GM19395 (cell line): ENCODE data around the gene SYCE3.

Source experiments
- ATAC-seq: cut with Tn5 transposase; IDR thresholded peaks from one replicate; pipeline ENCODE4 v1.9.1; 2021; ENCODE audit warnings: mild to moderate bottlenecking, moderate library complexity; ENCODE audit not compliant: unreplicated experiment

SYCE3 gene

GRCh38 chr22:50600967-50601668 is 38.4 kb upstream of the SYCE3 start:
- ATAC-seq, result no peak

GRCh38 chr22:50600538-50600937 is 37.8 kb upstream of the SYCE3 start, which contains the start of gene MAPK8IP2:
Gene MAPK8IP2 (plus strand): TSS chr22:50600793. CDS start chr22:50600819, 26 bp downstream.
- ATAC-seq, result no peak

GRCh38 chr22:50599816-50600455 is 37.2 kb upstream of the SYCE3 start:
- no peak for ATAC-seq

GRCh38 chr22:50597097-50597496 is 34.4 kb upstream of the SYCE3 start:
- no peak for ATAC-seq

- no peak for ATAC-seq
These were observed 32.5 kb upstream of the SYCE3 start for GRCh38 chr22:50595189-50595588.

- no peak for ATAC-seq
These were observed 24.7 kb upstream of the SYCE3 start for GRCh38 chr22:50587407-50587806.

- no peak for ATAC-seq
These were observed 23.7 kb upstream of the SYCE3 start for GRCh38 chr22:50586416-50586815.

GRCh38 chr22:50585781-50586180 is 23.1 kb upstream of the SYCE3 start:
- no peak for ATAC-seq

- ATAC-seq, result no peak
These were observed 22.5 kb upstream of the SYCE3 start for GRCh38 chr22:50585238-50585637.

GRCh38 chr22:50584106-50585096 is 21.7 kb upstream of the SYCE3 start:
- ATAC-seq, result no peak

- peak; percentile 47 for ATAC-seq
These were observed 20.7 kb upstream of the SYCE3 start for GRCh38 chr22:50583294-50583861.

GRCh38 chr22:50582493-50583293 is 20.0 kb upstream of the SYCE3 start, which contains the start of gene CHKB:
Gene CHKB (minus strand): TSS chr22:50582849. CDS start chr22:50582781, 68 bp downstream.
- ATAC-seq, result peak; percentile 92

- ATAC-seq, result peak; percentile 20
These were observed 19.3 kb upstream of the SYCE3 start for GRCh38 chr22:50581950-50582492.

- no peak for ATAC-seq
These were observed 18.6 kb upstream of the SYCE3 start for GRCh38 chr22:50581031-50581949.

- no peak for ATAC-seq
These were observed 17.0 kb upstream of the SYCE3 start for GRCh38 chr22:50579752-50580151.

GRCh38 chr22:50578776-50579310 is 16.1 kb upstream of the SYCE3 start:
- ATAC-seq, result no peak

GRCh38 chr22:50577987-50578775 is 15.5 kb upstream of the SYCE3 start, which contains the start of gene CPT1B:
Gene CPT1B (minus strand): TSS chr22:50578427. CDS start chr22:50577915, 512 bp downstream.
- ATAC-seq, result no peak

GRCh38 chr22:50577697-50577986 is 14.9 kb upstream of the SYCE3 start:
- no peak for ATAC-seq
